Liver (tissue), 9 donors: ENCODE measurements around the gene UBE2S. TPM values are rescaled to one million over a fixed set of nuclear protein-coding genes. Genes with fewer than 3 reads are reported as not detected.
"Not testable (repeated sequence)": the region's sequence is repeated elsewhere in the genome, so short reads cannot be mapped to it uniquely, and the experiment has no call there.

Source experiments
- DNase-seq: peaks from one replicate; pipeline ENCODE4 v3.0.0-alpha.2; 2017; ENCODE audit warnings: low spot score
- H3K27ac ChIP-seq, 2 donors: one replicate each; pipeline ENCODE4 v1.7.0; 2013; ENCODE audit warnings: inconsistent platforms in 2 of 2, low read length in 2 of 2, control low read depth in 1 of 2, low read depth in 1 of 2, mild to moderate bottlenecking in 1 of 2
- H3K27me3 ChIP-seq, 4 donors: one replicate each; pipeline versions ENCODE4 v1.6.1 to v1.7.0; 2013; ENCODE audit warnings: low read length in 3 of 4, inconsistent platforms in 1 of 4, mild to moderate bottlenecking in 1 of 4, moderate library complexity in 1 of 4; ENCODE audit not compliant: control insufficient read depth in 4 of 4, insufficient read depth in 4 of 4
- H3K36me3 ChIP-seq, 4 donors: one replicate each; pipeline versions ENCODE4 v1.6.1 to v1.7.0; 2013; ENCODE audit warnings: low read length in 3 of 4, mild to moderate bottlenecking in 3 of 4, low read depth in 1 of 4, moderate library complexity in 1 of 4; ENCODE audit not compliant: control insufficient read depth in 4 of 4, insufficient read depth in 3 of 4
- H3K4me1 ChIP-seq, 4 donors: one replicate each; pipeline versions ENCODE4 v1.6.1 to v1.7.0; 2013; ENCODE audit warnings: low read length in 3 of 4, mild to moderate bottlenecking in 3 of 4, moderate library complexity in 1 of 4; ENCODE audit not compliant: control insufficient read depth in 4 of 4, insufficient read depth in 4 of 4
- H3K4me3 ChIP-seq, 3 donors: one replicate each; pipeline versions ENCODE4 v1.6.1 to v1.7.0; 2013; ENCODE audit warnings: low read length in 3 of 3, control low read depth in 1 of 3, low read depth in 1 of 3, mild to moderate bottlenecking in 1 of 3
- H3K9ac ChIP-seq, 2 donors: one replicate each; pipeline ENCODE4 v1.7.0; 2013; ENCODE audit warnings: low read length in 2 of 2, mild to moderate bottlenecking in 2 of 2, moderate library complexity in 2 of 2, control low read depth in 1 of 2, low read depth in 1 of 2
- H3K9me3 ChIP-seq, 4 donors: one replicate each; pipeline versions ENCODE4 v1.6.1 to v1.7.0; 2013; ENCODE audit warnings: low read length in 3 of 4; ENCODE audit not compliant: control insufficient read depth in 4 of 4
- CTCF ChIP-seq: fragments of 150-350 bp; IDR thresholded peaks from 2 replicates; pipeline ENCODE4 v1.5.1; 2017; ENCODE audit warnings: improper control_type of control experiment, low read depth, low read length; ENCODE audit not compliant: missing input control
- FOXA2 ChIP-seq: IDR thresholded peaks from 2 replicates; pipeline ENCODE4 v1.6.1; 2016; ENCODE audit warnings: antibody characterized with exemption
- GABPA ChIP-seq, 2 donors: IDR thresholded peaks in 1 of 2; conservative IDR thresholded peaks in 1 of 2; 2 replicates each; pipeline ENCODE4 v1.6.1; 2016; ENCODE audit warnings: antibody characterized with exemption in 2 of 2, mild to moderate bottlenecking in 1 of 2, moderate library complexity in 1 of 2
- JUND ChIP-seq, 2 donors: IDR thresholded peaks; 2 replicates each; pipeline ENCODE4 v1.6.1; 2016; ENCODE audit warnings: antibody characterized with exemption in 2 of 2
- NR2F2 ChIP-seq: IDR thresholded peaks from 2 replicates; pipeline ENCODE4 v1.6.1; 2016; ENCODE audit warnings: antibody characterized with exemption
- REST ChIP-seq: IDR thresholded peaks from 2 replicates; pipeline ENCODE4 v1.6.1; 2016; ENCODE audit warnings: antibody characterized with exemption, mild to moderate bottlenecking
- SP1 ChIP-seq: IDR thresholded peaks from 2 replicates; pipeline ENCODE4 v1.6.1; 2018; ENCODE audit warnings: antibody characterized with exemption, mild to moderate bottlenecking
- TAF1 ChIP-seq: conservative IDR thresholded peaks from 2 replicates; pipeline ENCODE4 v1.6.1; 2016; ENCODE audit warnings: antibody characterized with exemption, mild to moderate bottlenecking
- WGBS: extraction: QIAGEN DNeasy Blood & Tissue Kit; methylation state at CpG from one replicate; pipeline ENCODE4 v1.1.7; 2013; 5-methylcytosine and 5-hydroxymethylcytosine counted together
- polyA plus RNA-seq, 2 donors: library from polyadenylated mRNA; stranded (reverse) in 1 of 2; unstranded in 1 of 2; fragments of 200-250 nt in 1 of 2; fragments of >200 nt in 1 of 2; fragmentation: Nextera tagmentation in 1 of 2; extraction: Ambion mirVana in 1 of 2; gene quantifications; one replicate each; pipeline versions ENCODE4 v1.2.1 to v1.2.3, GENCODE V29; 2013 to 2015
- total RNA-seq, 2 donors: library from RNA; depleted of rRNA; stranded (reverse); fragments of >200 nt; gene quantifications; one replicate each; pipeline ENCODE4 v1.2.3, GENCODE V29; 2014
- TF ChIP-seq, protein P1 (sequence below): IDR thresholded peaks from 2 replicates; pipeline ENCODE4 v1.6.1; 2016; ENCODE audit warnings: antibody characterized with exemption
- donor health status: healthy.
- donor health status: healthy.
- donor health status: healthy.
- donor health status: healthy.
- donor health status: healthy.

The UBE2S gene
- total RNA-seq, result 10 to 100 TPM in 1 of 2 donors, 1 to 10 TPM in 1; 5.2 to 95.2 TPM
- polyA plus RNA-seq, result 1 to 10 TPM; 6.7 to 6.9 TPM

DNA sequence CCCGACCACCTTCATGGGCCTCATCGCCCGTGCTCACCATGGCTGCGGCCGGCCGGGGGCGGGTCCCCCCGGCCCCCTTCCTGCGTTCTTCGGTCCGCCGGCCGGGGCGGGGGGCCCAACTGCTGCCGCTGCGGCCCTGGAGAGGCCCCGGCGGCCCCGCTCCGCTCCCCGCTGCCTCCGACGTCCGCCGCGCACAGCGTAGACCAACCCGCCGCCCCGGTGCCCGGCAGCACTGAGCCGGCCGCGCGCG, at the start of gene UBE2S:
Gene UBE2S (minus strand): TSS at position 239 of the 250 bp plus-strand sequence. CDS start 199 bp downstream, at position 40.
- H3K4me1 ChIP-seq, H3K9me3 ChIP-seq, DNase-seq, H3K27me3 ChIP-seq, H3K36me3 ChIP-seq: not testable (repeated sequence)
- Histone ChIP-seq H3K9ac (peak within 1 kb of the TSS; percentile 43 to 68), H3K27ac (peak within 1 kb of the TSS; percentile 91 to 96), H3K4me3 (peak within 1 kb of the TSS; percentile 67 to 78 (median 73))
- 1% methylated on average over 36 of the region's 36 CpGs for WGBS
- TF ChIP-seq TAF1 (peak; percentile 85), REST (peak; percentile 70)

DNA sequence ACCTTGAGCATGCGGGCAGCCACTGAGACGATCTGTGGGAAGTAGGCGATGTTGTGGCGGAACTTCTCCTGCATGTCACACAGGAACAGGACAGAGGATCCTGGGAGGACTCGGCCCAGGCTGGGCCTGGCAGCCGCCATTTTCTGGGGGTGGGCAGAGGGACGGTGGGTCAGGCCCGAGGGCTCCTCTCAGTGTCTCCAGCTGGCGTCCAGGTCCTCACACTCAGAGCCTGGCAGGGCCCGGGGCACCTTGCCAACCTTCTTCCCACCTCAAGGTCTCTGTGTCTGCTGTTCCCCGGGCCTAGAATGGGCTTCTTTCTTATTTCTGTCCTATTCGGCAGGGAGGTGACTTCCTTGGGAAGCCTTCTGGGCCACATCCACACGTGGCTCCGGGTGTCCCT, 48.8 kb upstream of the UBE2S start:
- 91% methylated on average over 14 of the region's 14 CpGs for WGBS
- no peak overlapping the region for H3K9ac ChIP-seq
- H3K4me3 ChIP-seq, result no peak overlapping the region

GRCh38 chr19:55455576-55456235, 48.1 kb upstream of the UBE2S start:
- H3K27me3 ChIP-seq, result no peaks in the 10 kb centered on the region
- no peak overlapping the region for H3K4me3 ChIP-seq
- H3K27ac ChIP-seq, result no peak overlapping the region
- H3K4me1 ChIP-seq, result peaks cover 8 to 16% (median 15%) of the 10 kb centered on the region in 4 donors
- no peak for DNase-seq
- H3K36me3 ChIP-seq, result peaks cover 0 to 13% (median 4%) of the 10 kb centered on the region in 4 donors
- TF ChIP-seq SP1 (no peak), GABPA (IDR thresholded peaks at IDR 0.05 in 1 of 2, conservative IDR thresholded peaks at IDR 0.05 in 1 of 2) (no peak), FOXA2 (no peak)
- no peaks in the 10 kb centered on the region for H3K9me3 ChIP-seq
- 92% methylated on average over 11 of the region's 11 CpGs for WGBS
- H3K9ac ChIP-seq, result no peak overlapping the region

More for the DNA sequence above, 48.8 kb upstream of the UBE2S start:
- DNase-seq, result no peak
- Histone ChIP-seq H3K4me1 (peaks cover 12 to 21% (median 17%) of the 10 kb centered on the region in 4 donors), H3K27ac (no peak overlapping the region), H3K27me3 (no peaks in the 10 kb centered on the region), H3K36me3 (peaks cover 0 to 13% (median 4%) of the 10 kb centered on the region in 4 donors), H3K9me3 (no peaks in the 10 kb centered on the region)
- no peak for TF ChIP-seq JUND (IDR thresholded peaks at IDR 0.05)
- TF ChIP-seq CTCF, result no peak
- TF ChIP-seq, protein P1, sequence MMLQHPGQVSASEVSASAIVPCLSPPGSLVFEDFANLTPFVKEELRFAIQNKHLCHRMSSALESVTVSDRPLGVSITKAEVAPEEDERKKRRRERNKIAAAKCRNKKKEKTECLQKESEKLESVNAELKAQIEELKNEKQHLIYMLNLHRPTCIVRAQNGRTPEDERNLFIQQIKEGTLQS, result no peak
- no peak for TF ChIP-seq NR2F2
- no peak for TF ChIP-seq SP1
- no peak for TF ChIP-seq FOXA2
- no peak for TF ChIP-seq TAF1
